Measurements from ENCODE around the gene RAD51B.

DNA sequence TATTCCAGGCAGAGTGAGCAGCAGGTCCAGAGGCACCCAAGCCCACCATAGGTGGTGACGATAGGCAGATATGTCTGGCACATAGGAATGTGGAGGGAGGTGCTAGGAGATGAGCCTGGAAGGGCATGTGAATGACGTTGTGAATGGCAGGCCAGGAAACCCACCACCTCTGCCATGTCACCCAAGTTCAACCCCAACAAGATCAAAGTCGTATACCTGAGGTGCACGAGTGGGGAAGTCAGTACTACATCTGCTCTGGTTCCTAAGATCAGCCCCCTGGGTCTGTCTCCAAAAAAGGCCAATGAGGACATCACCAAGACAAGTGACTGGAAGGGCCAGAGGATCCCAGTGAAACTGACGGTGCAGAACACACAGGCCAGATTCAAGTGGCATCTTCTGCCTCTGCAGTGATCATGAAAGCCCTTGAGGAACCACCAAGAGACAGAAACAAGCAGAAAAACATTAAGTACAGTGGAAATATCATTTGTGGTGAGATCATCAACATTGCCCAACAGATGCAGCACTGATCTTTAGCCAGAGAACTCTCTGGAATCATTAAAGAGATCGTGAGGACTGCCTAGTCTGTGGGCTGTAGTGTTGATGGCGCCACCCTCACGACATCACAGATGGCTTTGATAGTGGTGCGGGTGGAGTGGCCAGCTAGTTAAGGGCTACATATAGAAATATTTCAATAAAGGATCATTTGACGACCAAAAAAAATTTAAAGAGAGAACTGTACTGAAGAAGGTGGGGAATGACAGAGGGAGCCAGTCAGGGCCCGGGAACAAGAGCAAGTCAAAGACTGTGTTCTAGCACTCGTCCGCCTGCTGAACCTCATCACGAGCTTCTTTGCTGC, 873.6 kb downstream of the RAD51B start:
- TF ChIP-seq TAF1 (IDR thresholded peaks at IDR 0.05; ENCODE audit: low read depth, low read length) (no peak), POLR2AphosphoS5 (IDR thresholded peaks at IDR 0.05; ENCODE audit: low read depth, low read length) (no peak), POLR2A (IDR thresholded peaks at IDR 0.05; ENCODE audit: low read depth, low read length) (no peak), SPI1 (IDR thresholded peaks at IDR 0.05; ENCODE audit: low read depth, low read length) (no peak), POU2F2 (IDR thresholded peaks at IDR 0.05; ENCODE audit: low read depth, low read length) (no peak)

All from GM12891 (cell line).